ENCODE measurements around the gene PHLPP2. TPM values are rescaled to one million over a fixed set of nuclear protein-coding genes. Genes with fewer than 3 reads are reported as not detected.

The PHLPP2 gene
- total RNA-seq, 3 donors from 2014 or later (not counting 1 experiment from before 2014, with no cell fraction given) = 6.4 to 9.8 (median 9.2) TPM

- 97% methylated on average over 2 of the region's 2 CpGs for WGBS (ENCODE audit: insufficient coverage)
- H3K36me3 ChIP-seq (ENCODE audit: control insufficient read depth, insufficient read depth, low read length) = peaks cover 32% of the 10 kb centered on the region
- H3K9me3 ChIP-seq (ENCODE audit: control insufficient read depth, insufficient read depth, low read length) = no peaks in the 10 kb centered on the region
- Mint-ChIP-seq H3K4me3 (no peak overlapping the region), H3K36me3 (peaks cover 15% of the 10 kb centered on the region), H3K27me3 (ENCODE audit: low read depth in 2 of 2) (no peaks in the 10 kb centered on the region), H3K27ac (no peak overlapping the region), H3K9me3 (no peaks in the 10 kb centered on the region), H3K4me1 (no peaks in the 10 kb centered on the region)
- ATAC-seq (no peak), DNase-seq (no peak)
- no peak overlapping the region for H3K27ac ChIP-seq (ENCODE audit: low read length)
- H3K4me3 ChIP-seq (ENCODE audit: low read length) = no peak overlapping the region
- TF ChIP-seq, protein P1, sequence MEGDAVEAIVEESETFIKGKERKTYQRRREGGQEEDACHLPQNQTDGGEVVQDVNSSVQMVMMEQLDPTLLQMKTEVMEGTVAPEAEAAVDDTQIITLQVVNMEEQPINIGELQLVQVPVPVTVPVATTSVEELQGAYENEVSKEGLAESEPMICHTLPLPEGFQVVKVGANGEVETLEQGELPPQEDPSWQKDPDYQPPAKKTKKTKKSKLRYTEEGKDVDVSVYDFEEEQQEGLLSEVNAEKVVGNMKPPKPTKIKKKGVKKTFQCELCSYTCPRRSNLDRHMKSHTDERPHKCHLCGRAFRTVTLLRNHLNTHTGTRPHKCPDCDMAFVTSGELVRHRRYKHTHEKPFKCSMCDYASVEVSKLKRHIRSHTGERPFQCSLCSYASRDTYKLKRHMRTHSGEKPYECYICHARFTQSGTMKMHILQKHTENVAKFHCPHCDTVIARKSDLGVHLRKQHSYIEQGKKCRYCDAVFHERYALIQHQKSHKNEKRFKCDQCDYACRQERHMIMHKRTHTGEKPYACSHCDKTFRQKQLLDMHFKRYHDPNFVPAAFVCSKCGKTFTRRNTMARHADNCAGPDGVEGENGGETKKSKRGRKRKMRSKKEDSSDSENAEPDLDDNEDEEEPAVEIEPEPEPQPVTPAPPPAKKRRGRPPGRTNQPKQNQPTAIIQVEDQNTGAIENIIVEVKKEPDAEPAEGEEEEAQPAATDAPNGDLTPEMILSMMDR (IDR thresholded peaks at IDR 0.05) = no peak
- H3K4me1 ChIP-seq (ENCODE audit: control insufficient read depth, insufficient read depth, low read length) = no peaks in the 10 kb centered on the region
- intact Hi-C loops (cut with micrococcal nuclease) = no loop called here
- no peaks in the 10 kb centered on the region for H3K27me3 ChIP-seq (ENCODE audit: control insufficient read depth, insufficient read depth, low read length)
Measured at GRCh38 chr16:71659471-71659870, 65.0 kb downstream of the PHLPP2 start.

GRCh38 chr16:71658771-71659170 lies 65.7 kb downstream of the PHLPP2 start:
- no peak for DNase-seq

GRCh38 chr16:71649704-71650103 lies 74.8 kb downstream of the PHLPP2 start:
- no peaks in the 10 kb centered on the region for H3K27me3 Mint-ChIP-seq (ENCODE audit: low read depth in 2 of 2)
- Histone ChIP-seq H3K9me3 (ENCODE audit: control insufficient read depth, insufficient read depth, low read length) (no peaks in the 10 kb centered on the region), H3K4me1 (ENCODE audit: control insufficient read depth, insufficient read depth, low read length) (no peaks in the 10 kb centered on the region), H3K4me3 (ENCODE audit: low read length) (no peak overlapping the region), H3K27me3 (ENCODE audit: control insufficient read depth, insufficient read depth, low read length) (no peaks in the 10 kb centered on the region), H3K36me3 (ENCODE audit: control insufficient read depth, insufficient read depth, low read length) (peaks cover 21% of the 10 kb centered on the region), H3K27ac (ENCODE audit: low read length) (no peak overlapping the region)
- 95% methylated on average over 6 of the region's 7 CpGs for WGBS (ENCODE audit: insufficient coverage)
- H3K36me3 Mint-ChIP-seq = peaks cover 5% of the 10 kb centered on the region
- no peaks in the 10 kb centered on the region for H3K4me1 Mint-ChIP-seq
- ATAC-seq (no peak), DNase-seq (no peak)
- TF ChIP-seq, protein P1 (IDR thresholded peaks at IDR 0.05) = no peak
- intact Hi-C loops (cut with micrococcal nuclease) = no loop called here
- no peak overlapping the region for H3K4me3 Mint-ChIP-seq
- H3K27ac Mint-ChIP-seq = no peak overlapping the region
- no peaks in the 10 kb centered on the region for H3K9me3 Mint-ChIP-seq

More at GRCh38 chr16:71658771-71659170, 65.7 kb downstream of the PHLPP2 start:
- no peaks in the 10 kb centered on the region for H3K4me1 Mint-ChIP-seq
- no peaks in the 10 kb centered on the region for H3K9me3 Mint-ChIP-seq
- no peaks in the 10 kb centered on the region for H3K4me1 ChIP-seq (ENCODE audit: control insufficient read depth, insufficient read depth, low read length)
- 87% methylated on average over 3 of the region's 4 CpGs for WGBS (ENCODE audit: insufficient coverage)
- peaks cover 34% of the 10 kb centered on the region for H3K36me3 ChIP-seq (ENCODE audit: control insufficient read depth, insufficient read depth, low read length)
- no peak for ATAC-seq
- H3K27ac ChIP-seq (ENCODE audit: low read length) = no peak overlapping the region
- no peaks in the 10 kb centered on the region for H3K27me3 Mint-ChIP-seq (ENCODE audit: low read depth in 2 of 2)
- no peak overlapping the region for H3K27ac Mint-ChIP-seq
- H3K4me3 ChIP-seq (ENCODE audit: low read length) = no peak overlapping the region
- TF ChIP-seq, protein P1 (IDR thresholded peaks at IDR 0.05) = no peak
- intact Hi-C loops (cut with micrococcal nuclease) = no loop called here
- peaks cover 15% of the 10 kb centered on the region for H3K36me3 Mint-ChIP-seq
- H3K27me3 ChIP-seq (ENCODE audit: control insufficient read depth, insufficient read depth, low read length) = no peaks in the 10 kb centered on the region
- H3K9me3 ChIP-seq (ENCODE audit: control insufficient read depth, insufficient read depth, low read length) = no peaks in the 10 kb centered on the region
- no peak overlapping the region for H3K4me3 Mint-ChIP-seq

GRCh38 chr16:71648921-71649320 lies 75.6 kb downstream of the PHLPP2 start:
- Mint-ChIP-seq H3K4me3 (no peak overlapping the region), H3K9me3 (no peaks in the 10 kb centered on the region), H3K36me3 (peaks cover 5% of the 10 kb centered on the region), H3K27ac (no peak overlapping the region), H3K4me1 (no peaks in the 10 kb centered on the region), H3K27me3 (ENCODE audit: low read depth in 2 of 2) (no peaks in the 10 kb centered on the region)
- Histone ChIP-seq H3K27ac (ENCODE audit: low read length) (no peak overlapping the region), H3K4me3 (ENCODE audit: low read length) (no peak overlapping the region), H3K4me1 (ENCODE audit: control insufficient read depth, insufficient read depth, low read length) (no peaks in the 10 kb centered on the region), H3K27me3 (ENCODE audit: control insufficient read depth, insufficient read depth, low read length) (no peaks in the 10 kb centered on the region), H3K9me3 (ENCODE audit: control insufficient read depth, insufficient read depth, low read length) (no peaks in the 10 kb centered on the region), H3K36me3 (ENCODE audit: control insufficient read depth, insufficient read depth, low read length) (peaks cover 15% of the 10 kb centered on the region)
- TF ChIP-seq, protein P1 (IDR thresholded peaks at IDR 0.05) = no peak
- ATAC-seq = no peak
- 99% methylated on average over 4 of the region's 6 CpGs for WGBS (ENCODE audit: insufficient coverage)
- no peak for DNase-seq
- intact Hi-C loops (cut with micrococcal nuclease) = no loop called here

All from natural killer cell (primary cell).